Stimulated activated CD8-positive, alpha-beta memory T cell treated with anti-CD3 and anti-CD28 coated beads, Interleukin-12 subunit alpha, Interleukin-12 subunit beta, amount 100 ng/mL, for 24 hours (primary cell): ENCODE results near the gene KMT2C.

Source experiments
- DNase-seq: peaks from one replicate; pipeline ENCODE4 v3.0.0-alpha.2; 2020; ENCODE audit errors: extremely low read depth

KMT2C gene

DNA sequence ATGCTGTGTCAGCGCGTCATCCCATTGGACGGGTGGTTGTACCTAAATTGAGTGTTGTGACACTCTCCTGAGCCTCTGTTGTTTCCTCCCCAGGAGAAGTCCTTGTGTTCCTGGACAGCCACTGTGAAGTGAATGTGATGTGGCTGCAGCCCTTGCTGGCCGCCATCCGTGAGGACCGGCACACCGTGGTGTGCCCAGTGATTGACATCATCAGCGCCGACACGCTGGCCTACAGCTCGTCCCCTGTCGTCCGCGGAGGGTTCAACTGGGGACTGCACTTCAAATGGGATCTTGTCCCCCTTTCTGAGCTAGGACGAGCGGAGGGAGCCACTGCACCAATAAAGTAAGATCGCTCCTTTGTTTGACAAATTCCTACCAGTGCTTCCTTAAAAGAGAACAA is 327.9 kb downstream of the KMT2C start:
- no peak for DNase-seq

DNA sequence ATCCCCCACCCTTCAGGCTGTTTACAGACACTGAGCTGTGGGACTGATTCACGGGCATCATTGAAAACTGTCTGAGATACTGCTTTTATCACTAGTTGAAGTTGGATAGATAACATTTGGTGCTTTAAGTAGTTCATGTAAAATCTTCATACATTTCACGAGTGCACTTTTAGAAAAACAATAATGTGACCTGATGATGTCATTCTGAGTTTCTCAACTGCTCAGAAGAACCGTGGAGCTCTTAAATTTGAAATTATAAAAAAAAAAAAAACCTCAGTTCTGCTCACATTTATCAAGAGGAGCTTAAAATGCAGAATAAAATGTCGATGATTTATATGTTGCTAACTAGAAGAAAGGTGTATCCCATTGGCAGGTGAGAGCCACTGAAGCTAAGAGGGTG is 328.8 kb downstream of the KMT2C start:
- no peak for DNase-seq

DNA sequence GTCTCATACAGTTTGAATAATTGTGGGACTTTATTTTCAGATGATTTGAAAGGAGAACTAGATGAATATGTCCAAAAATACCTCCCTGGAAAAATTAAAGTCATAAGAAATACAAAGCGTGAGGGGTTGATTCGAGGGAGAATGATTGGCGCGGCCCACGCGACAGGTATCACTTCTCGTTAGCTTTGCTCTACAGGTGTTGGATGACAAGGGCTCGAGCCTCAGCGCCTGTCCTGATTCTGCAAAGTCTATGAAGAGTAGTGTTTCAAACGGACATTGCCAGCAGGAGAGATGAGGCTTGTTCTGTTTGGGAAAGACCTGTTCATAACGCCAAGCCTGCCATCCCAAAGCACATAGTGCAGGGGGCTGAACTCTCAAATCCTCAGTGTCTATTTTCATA is 330.6 kb downstream of the KMT2C start:
- DNase-seq = no peak

DNA sequence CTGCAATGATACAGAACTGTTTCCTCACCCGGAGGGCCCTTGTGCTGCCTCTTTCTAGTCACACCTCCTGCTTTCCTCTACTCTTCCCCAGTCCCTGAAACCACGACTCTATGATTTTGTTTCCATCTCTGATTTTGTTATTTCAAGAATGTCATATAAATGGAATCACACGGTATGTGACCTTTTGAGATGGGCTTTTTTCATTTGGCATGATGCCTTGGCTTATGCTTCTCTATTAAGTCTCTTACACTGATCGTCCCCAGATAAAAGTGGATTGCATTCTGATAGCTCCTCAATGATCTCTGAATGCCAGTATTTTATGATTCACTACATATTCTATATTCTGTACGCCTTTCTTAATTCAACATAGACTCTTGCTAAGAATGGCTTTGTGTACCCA is 332.1 kb downstream of the KMT2C start:
- DNase-seq = no peak

DNA sequence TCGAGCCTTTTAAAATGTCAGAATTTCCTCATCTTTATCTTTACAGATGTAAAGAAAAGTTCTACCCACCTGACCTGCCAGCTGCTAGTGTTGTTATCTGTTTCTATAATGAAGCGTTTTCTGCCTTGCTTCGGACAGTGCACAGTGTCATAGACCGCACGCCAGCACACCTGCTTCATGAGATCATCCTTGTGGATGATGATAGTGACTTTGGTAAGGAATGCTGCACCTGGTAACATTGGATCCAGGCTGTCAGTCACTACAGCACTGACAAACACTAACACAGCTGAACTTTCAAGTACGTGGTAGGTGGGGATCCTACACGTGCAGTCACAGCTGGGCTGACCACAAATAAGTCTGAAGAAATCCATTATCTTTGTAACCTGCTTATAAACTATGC is 332.7 kb downstream of the KMT2C start:
- no peak for DNase-seq

DNA sequence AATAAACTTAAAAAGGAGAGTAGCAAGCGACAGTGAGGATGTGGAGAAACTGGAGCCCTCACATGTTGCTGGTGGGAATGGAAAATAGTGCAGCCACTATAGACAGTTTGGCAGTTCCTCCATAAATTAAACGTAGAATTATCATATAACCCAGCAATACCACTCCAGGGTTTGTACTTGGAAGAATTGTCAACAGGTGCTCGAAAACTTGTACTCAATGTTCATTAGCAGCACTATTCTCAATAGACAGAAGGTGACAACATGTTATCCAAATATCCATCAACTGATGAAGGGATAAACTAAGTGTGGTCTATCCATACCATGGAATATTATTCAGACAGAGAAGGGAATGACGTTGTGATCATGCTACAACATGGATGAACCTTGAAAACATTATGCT is 338.5 kb downstream of the KMT2C start:
- DNase-seq = no peak

DNA sequence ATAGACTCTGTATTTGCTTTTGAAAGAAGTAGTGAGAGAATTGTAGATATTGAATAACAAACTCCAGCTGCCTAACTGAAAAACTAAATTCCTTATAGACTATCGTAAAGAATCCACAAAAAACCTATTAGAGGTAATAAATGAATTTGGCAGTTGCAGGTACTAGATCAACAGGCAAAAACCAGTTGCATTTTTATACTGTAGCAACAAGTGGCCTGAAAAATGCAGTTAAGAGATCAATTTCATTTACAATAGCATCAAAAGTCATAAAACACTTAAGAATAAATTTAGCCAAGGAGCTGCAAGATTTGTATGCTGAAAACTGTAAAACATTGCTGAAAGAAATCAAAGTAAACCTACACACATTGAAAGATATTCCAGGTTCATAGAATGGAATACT is 340.0 kb downstream of the KMT2C start:
- no peak for DNase-seq

DNA sequence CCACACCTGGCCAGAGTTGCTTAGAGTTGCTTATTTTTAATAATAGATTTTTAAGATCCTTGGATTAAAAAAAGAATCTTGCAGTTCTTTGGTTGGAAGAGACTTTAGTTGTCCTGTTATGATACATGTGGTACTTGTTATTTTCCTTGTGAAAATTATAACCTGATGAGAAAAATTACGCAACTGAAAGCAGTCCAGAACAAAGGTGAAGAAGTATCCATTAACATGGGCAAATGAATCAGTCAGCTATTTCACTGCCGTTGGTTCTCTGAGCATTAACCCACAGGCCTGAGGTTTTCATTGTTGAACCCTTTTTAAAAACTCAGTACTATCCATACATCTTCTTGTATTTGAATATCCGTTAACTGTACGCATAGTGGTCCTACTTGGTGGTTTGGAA is 342.1 kb downstream of the KMT2C start:
- no peak for DNase-seq

DNA sequence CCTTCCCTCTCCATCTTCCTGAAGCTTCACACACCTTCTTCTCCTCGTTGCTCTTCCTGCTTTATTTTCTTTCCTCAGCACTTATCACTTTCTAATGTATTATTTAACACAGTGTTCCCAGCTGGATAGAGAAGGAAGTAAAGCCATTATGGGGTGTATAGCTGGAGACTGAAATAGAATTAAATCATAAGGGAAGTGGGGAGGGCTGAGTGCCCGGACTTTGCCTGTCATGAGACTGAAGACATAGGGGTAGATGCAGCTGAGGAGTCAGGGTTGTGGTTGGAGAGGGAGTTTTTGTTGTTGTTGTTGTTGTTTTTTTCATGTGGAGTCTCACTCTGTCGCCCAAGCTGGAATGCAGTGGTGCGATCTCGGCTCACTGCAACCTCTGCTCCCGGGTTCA is 345.1 kb downstream of the KMT2C start:
- DNase-seq = no peak

DNA sequence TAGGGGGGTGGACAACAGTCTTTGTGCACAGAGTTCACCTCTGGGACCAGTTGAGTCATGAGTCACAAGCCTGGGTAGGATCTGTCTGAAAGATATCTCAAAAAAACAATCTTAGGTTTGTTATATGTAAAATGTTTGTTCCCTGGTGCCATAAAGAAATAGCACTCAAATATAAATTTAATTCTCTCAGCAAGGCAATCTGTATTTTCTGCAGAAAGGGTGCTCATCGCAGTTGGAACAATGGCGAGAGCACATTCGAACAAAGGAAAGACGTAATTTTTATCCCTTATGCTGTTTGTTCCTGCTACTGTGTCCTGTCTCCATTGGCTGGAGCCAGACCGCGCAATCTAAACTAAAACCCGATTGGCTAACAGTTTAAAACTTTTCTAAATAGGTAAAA is 346.6 kb downstream of the KMT2C start:
- no peak for DNase-seq

DNA sequence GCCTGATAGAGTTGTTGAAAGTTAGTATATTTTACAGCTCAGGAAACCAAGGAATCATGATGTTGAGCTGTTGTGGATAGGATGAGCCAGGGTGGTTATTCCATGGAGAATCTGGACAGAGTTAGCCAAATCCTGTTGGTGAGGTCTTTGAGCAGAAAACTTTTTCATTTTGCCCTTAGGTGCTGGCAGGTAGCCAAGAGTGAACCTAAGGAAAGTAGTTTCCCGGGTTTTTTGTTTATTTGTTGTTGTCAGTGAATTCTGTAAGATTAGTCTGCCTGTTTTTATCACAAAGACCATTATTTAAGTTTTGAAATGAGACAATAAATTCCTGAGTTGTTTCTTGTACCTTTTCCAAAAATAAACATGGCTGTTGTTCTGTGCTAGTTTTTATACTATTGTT is 349.3 kb downstream of the KMT2C start:
- no peak for DNase-seq

DNA sequence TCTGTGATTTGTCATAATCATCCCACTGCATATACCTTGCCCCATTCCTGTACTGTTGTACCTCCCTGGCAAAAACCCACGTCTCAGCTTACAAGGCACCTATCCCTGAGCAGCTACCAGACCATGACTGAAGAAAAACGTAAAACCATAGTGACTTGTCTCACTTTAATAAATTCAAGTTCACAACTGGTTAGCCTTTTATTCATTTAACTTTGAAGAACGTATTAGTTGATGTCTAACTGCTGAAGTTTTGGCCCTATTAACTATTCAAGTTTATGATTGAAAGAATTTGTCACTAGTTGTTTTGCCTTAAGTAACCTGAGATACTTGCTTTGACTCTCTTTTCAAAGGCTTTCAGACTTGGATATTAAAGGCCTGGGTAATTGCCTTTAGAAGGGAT is 350.7 kb downstream of the KMT2C start:
- no peak for DNase-seq
